Ovary (tissue), 9 donors: ENCODE data around the gene DGKI. TPM values are rescaled to one million over a fixed set of nuclear protein-coding genes. Genes with fewer than 3 reads are reported as not detected.
"Not testable (repeated sequence)": the region's sequence is repeated elsewhere in the genome, so short reads cannot be mapped to it uniquely, and the experiment has no call there.

Experiments
- DNase-seq, 5 donors: peaks; one replicate each; pipeline ENCODE4 v3.0.0-alpha.2; 2019 to 2020
- H3K27ac ChIP-seq, 2 donors: fragments of 200-600 bp; one replicate each; pipeline versions ENCODE4 v1.5.1 to v1.8.0; 2019 to 2022
- H3K27me3 ChIP-seq: fragments of 200-600 bp; one replicate; pipeline ENCODE4 v1.8.0; 2022
- H3K36me3 ChIP-seq: fragments of 200-600 bp; sonication (generic); one replicate; pipeline ENCODE4 v1.5.1; 2019
- H3K4me1 ChIP-seq: one replicate; pipeline ENCODE4 v1.8.1; 2013; ENCODE audit warnings: mild to moderate bottlenecking, moderate library complexity; ENCODE audit not compliant: insufficient read depth
- H3K4me3 ChIP-seq: fragments of 200-600 bp; sonication (generic); one replicate; pipeline ENCODE4 v1.5.1; 2017
- H3K9me3 ChIP-seq, 2 donors: fragments of 200-600 bp in 1 of 2; sonication (generic) in 1 of 2; one replicate each; pipeline versions ENCODE4 v1.5.1 to v1.8.1; 2013 to 2019; ENCODE audit warnings: mild to moderate bottlenecking in 1 of 2, moderate library complexity in 1 of 2
- CTCF ChIP-seq, 3 donors: fragments of 450-650 bp in 2 of 3; fragments of 200-600 bp in 1 of 3; IDR thresholded peaks; one replicate each; pipeline versions ENCODE4 v1.5.1 to v1.8.0; 2016 to 2022; ENCODE audit warnings: antibody characterized with exemption in 3 of 3, mild to moderate bottlenecking in 1 of 3
- EP300 ChIP-seq: sonication (generic); formaldehyde crosslinking; IDR thresholded peaks from one replicate; pipeline ENCODE4 v1.6.1; 2017; ENCODE audit warnings: antibody characterized with exemption
- POLR2A ChIP-seq: fragments of 450-650 bp; IDR thresholded peaks from one replicate; pipeline ENCODE4 v1.6.1; 2017; ENCODE audit warnings: antibody characterized with exemption, mild to moderate bottlenecking, moderate library complexity
- WGBS, 3 donors: extraction: QIAGEN DNeasy Blood & Tissue Kit in 1 of 3; methylation state at CpG; one replicate each; pipeline versions ENCODE4 v1.1.5 to v1.1.7; 2013 to 2017; 5-methylcytosine and 5-hydroxymethylcytosine counted together
- intact Hi-C, 4 donors: fragments of 100-400 bp; cut with DNase I; formaldehyde crosslinking; loops; one replicate each; pipeline versions ENCODE4 v1.11.0 to v1.15.1; 2022 to 2023
- polyA plus RNA-seq, 2 donors: library from polyadenylated mRNA; stranded (reverse); fragments of 200-250 nt in 1 of 2; fragments of 350-450 nt in 1 of 2; fragmentation: Illumina TruSeq in 1 of 2; extraction: RNeasy Lipid Tissue Mini Kit (QIAGEN cat#74804) in 1 of 2; gene quantifications; one replicate each; pipeline ENCODE4 v1.2.3, GENCODE V29; 2013 to 2014
- total RNA-seq, 7 donors: library from RNA; depleted of rRNA in 2 of 7; stranded (reverse); fragments of >200 nt in 2 of 7; fragmentation: NEBNext Ultra II Directional in 3 of 7; extraction: Animal tissue kit (Norgen Biotek cat#: 25700) in 3 of 7; gene quantifications; one replicate each; pipeline versions ENCODE4 v1.1.0 to v1.2.4, GENCODE V29; 2016 to 2023
- donor health status: DM: no; HTN: no; CAD: no; lungs with moderate emphysema.
- donor health status: DM: no; HTN: no; CAD: no.
- donor health status: Bipolar disorder and iron deficiency.
- donor health status: DM: yes; HTN: yes; CAD: no.
- donor health status: DM: no; HTN: no; CAD: no.
- donor health status: DM: yes; HTN: yes; CAD: no.

DGKI gene
- total and polyA plus RNA-seq, 9 donors = 0.10 to 1.3 (median 0.29) TPM

DNA sequence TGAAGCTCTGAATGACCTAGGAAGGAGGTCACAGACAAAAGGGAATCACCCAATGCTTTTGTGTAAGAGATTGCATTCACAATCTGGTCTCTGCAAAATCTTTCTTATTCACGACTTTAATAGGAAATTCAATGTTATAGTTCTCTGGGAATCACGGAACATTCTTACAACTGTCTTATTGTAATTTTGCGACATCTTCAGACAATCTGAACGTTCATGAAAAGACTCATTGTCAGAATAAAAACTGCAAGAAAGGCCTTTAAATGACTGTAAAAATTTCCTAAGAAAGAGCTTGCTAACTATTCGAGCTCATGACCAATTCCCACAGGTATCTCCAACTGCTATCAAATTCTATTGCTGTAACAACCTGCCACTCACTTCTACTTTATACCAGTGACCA lies 130.7 kb downstream of the DGKI start:
- TF ChIP-seq CTCF (IDR thresholded peaks at IDR 0.05) (no peak), EP300 (no peak), POLR2A (no peak)
- no peak overlapping the region for H3K27ac ChIP-seq
- no peaks in the 10 kb centered on the region for H3K27me3 ChIP-seq
- intact Hi-C loops = no loop called here
- no peaks in the 10 kb centered on the region for H3K4me1 ChIP-seq
- H3K36me3 ChIP-seq = no peaks in the 10 kb centered on the region
- no peaks in the 10 kb centered on the region for H3K9me3 ChIP-seq
- WGBS, 3 donors = 86 to 90% (median 88%) methylated on average over 5 of the region's 5 CpGs
- DNase-seq = no peak
- H3K4me3 ChIP-seq = no peak overlapping the region

GRCh38 chr7:137715533-137715932 lies 131.2 kb downstream of the DGKI start:
- H3K4me1 ChIP-seq = no peaks in the 10 kb centered on the region
- no peaks in the 10 kb centered on the region for H3K27me3 ChIP-seq
- no peak for DNase-seq
- no peak overlapping the region for H3K27ac ChIP-seq
- H3K9me3 ChIP-seq = no peaks in the 10 kb centered on the region
- no peak overlapping the region for H3K4me3 ChIP-seq
- no peaks in the 10 kb centered on the region for H3K36me3 ChIP-seq
- no peak for TF ChIP-seq EP300
- no peak for TF ChIP-seq CTCF (IDR thresholded peaks at IDR 0.05)
- no peak for TF ChIP-seq POLR2A
- intact Hi-C loops = no loop called here

DNA sequence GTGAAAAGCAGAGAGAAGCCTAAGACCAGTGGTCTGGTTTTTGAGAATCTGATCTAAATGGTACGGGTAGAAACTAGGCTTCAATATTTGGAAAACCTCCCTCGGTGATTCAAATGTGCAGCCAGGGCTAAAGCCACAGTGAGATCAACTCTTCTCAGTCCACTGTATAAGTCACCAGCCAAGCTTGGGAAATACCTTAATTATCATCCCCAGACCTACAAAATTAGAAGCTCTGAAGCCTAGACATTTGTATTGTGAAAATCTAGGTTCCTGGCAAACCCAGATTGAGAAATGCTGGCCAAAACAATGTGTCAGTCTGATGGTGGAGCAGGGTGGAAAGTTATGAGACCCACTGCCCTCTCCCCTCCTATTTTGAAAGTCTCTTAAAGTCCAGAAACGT lies 131.7 kb downstream of the DGKI start:
- Histone ChIP-seq H3K9me3 (no peaks in the 10 kb centered on the region), H3K27me3 (no peaks in the 10 kb centered on the region), H3K4me1 (no peaks in the 10 kb centered on the region), H3K36me3 (no peaks in the 10 kb centered on the region), H3K27ac (no peak overlapping the region), H3K4me3 (no peak overlapping the region)
- WGBS, 3 donors = 83 to 88% (median 85%) methylated on average over 3 of the region's 3 CpGs
- TF ChIP-seq POLR2A (no peak), EP300 (no peak), CTCF (IDR thresholded peaks at IDR 0.05) (no peak)
- intact Hi-C loops = no loop called here
- no peak for DNase-seq

DNA sequence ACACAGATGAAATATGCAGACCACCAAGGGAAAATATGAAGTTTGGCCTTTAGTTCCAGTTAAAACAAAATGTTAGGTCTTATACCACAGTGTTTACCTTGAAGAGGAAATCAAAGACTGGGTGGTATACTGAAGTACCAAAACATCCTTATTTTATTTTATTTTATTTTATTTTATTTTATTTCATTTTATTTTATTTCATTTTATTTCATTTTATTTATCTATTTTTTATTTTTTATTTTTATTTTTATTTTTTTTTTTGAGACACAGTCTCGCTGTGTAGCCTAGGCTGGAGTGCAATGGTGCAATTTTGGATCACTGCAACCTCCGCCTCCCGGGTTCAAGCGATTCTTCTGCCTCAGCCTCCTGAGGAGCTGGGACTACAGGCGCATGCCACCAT lies 140.4 kb downstream of the DGKI start:
- H3K4me3 ChIP-seq, H3K36me3 ChIP-seq, H3K4me1 ChIP-seq, DNase-seq, H3K9me3 ChIP-seq, H3K27me3 ChIP-seq, H3K27ac ChIP-seq, intact Hi-C loops: not testable (repeated sequence)
- 96 to 97% (median 96%) methylated on average over 5 of the region's 5 CpGs for WGBS, 3 donors

DNA sequence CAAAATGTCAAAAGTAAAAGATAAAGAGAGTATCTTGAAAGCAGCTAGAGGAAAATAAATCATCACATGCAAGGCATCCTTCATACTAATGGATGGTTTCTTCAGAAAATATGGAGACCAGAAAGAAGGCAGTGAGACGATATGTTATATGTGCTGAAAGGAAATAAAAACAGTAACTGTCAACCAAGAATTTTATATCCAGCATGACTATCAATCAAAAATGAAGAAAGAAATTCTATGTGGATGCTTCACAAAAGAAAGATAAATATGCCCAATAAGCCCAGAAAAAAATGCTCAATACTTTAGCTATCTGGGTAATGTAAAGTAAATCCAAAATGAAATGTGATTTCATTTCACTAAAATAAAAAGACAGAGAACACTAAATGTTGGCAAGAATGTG lies 142.1 kb downstream of the DGKI start:
- intact Hi-C loops = no loop called here
- Histone ChIP-seq H3K4me3 (no peak overlapping the region), H3K4me1 (no peaks in the 10 kb centered on the region), H3K27me3 (no peaks in the 10 kb centered on the region), H3K27ac (no peak overlapping the region), H3K9me3 (no peaks in the 10 kb centered on the region), H3K36me3 (no peaks in the 10 kb centered on the region)
- WGBS, 3 donors = 82 to 93% (median 84%) methylated on average over 1 of the region's 1 CpG
- DNase-seq = no peak
- no peak for TF ChIP-seq EP300
- TF ChIP-seq POLR2A = no peak
- no peak for TF ChIP-seq CTCF (IDR thresholded peaks at IDR 0.05)
